GM12892 (cell line): ENCODE results near the gene DPP3.

ENCODE experiments used
- POLR2A ChIP-seq: IDR thresholded peaks from 2 replicates; pipeline ENCODE4 v1.6.1; 2011; ENCODE audit warnings: low read depth, low read length, control low read depth
- POLR2AphosphoS5 ChIP-seq: IDR thresholded peaks from 2 replicates; pipeline ENCODE4 v1.6.1; 2011; ENCODE audit warnings: low read depth, low read length, control low read depth
- TAF1 ChIP-seq: IDR thresholded peaks from 2 replicates; pipeline ENCODE4 v1.6.1; 2011; ENCODE audit warnings: low read depth, mild to moderate bottlenecking, control low read depth, low read length, borderline replicate concordance

DNA sequence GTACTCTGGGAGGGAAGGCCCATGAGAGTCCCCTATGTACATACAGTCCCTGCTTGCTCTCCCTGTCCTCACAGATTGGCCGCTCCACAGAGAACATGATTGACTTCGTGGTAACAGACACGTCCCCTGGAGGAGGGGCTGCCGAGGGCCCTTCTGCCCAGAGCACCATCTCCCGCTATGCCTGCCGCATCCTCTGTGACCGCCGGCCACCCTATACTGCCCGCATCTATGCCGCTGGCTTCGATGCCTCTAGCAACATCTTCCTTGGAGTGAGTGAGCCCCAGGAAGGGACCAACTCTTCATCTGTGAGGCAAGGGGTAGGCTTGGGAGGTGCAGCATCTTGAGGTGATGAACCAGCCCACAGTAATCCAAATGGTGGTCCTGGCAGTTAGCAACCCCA is 7.1 kb upstream of the DPP3 start:
- TF ChIP-seq POLR2AphosphoS5 (no peak), POLR2A (no peak), TAF1 (no peak)
